Measurements from ENCODE around the gene LOXHD1.

The LOXHD1 gene

DNA sequence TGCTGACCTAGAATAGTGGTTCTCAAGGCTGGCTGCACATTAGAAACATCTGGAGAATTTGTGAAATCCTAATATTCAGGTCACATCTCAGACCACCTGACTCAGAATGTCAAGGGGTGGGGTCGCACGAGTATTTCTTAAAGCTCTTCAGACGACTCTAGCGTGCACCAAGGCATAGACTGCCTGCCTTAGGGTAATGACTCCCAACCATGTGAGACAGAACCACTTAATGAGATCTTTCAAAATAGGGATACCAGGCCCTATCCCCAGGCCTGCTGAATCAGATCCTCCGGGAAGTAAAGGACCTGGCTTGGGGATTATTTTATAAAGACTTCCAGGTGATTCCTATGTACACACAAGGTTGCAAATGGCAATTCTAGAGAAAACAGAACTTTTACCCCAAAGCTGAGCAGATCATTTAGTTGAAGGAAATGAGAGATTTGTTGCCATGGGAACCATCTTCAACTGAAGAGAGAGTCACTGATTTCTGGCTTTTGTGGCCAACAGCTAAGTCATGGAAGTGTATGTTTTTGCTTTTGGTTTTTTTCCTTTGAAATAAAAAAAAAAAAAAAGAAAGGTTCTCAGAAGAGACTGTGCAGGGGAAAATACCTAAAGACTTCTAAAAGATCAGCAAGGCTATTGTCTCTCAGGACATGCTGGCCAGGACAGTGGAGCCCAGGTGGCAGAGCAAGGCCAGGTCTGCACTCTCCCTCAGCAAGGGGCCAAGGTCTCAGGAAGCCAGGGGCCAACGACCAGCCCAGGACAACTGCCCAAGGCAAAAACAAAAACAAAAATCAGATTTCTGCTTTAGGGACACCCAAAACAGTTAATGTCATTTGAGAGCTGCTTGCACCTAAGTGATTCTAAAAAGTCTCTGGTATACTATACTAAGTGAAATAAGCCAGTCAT is 15.3 kb upstream of the LOXHD1 start:
- no peak for DNase-seq

GRCh38 chr18:46668694-46669093 is 11.7 kb upstream of the LOXHD1 start:
- DNase-seq: no peak

DNA sequence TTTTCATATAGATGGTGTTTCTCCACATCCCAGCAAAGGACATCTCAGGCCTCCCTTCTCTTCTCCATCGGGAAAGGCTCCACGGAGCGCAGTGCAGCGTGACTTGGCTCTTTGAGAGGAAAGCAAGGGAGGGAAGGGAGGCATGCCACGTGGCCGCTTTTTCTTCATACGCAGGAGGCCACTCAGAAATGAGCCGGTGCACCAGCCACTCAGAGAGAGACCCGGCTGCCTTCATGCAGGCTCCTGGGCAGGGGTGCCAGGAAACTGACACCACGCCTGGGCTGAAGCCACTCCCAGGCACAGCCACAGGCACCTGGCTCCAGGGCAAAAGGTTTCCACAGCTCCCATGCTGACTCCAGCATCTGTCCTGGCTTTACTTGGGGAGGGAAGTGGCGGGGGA is 11.1 kb upstream of the LOXHD1 start:
- DNase-seq: no peak

DNA sequence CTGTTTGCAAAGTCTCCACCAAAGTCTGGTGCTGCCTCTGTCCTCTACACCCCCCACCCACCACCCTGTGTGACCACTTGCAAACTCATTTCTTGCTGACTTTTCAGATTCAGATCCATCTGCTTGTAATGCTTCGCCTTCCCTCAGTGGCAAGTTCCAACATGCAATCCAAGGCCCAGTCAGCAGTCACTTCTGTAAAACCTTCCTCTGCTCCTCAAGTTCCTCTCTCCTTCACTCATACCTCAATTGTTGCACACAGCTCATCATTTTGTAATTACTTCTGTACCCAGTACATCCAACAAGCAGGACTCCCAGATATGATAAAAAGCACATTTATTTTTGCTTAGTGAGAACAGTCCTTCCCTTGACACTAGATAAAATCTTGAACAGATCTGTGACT is 6.5 kb upstream of the LOXHD1 start:
- DNase-seq: no peak

DNA sequence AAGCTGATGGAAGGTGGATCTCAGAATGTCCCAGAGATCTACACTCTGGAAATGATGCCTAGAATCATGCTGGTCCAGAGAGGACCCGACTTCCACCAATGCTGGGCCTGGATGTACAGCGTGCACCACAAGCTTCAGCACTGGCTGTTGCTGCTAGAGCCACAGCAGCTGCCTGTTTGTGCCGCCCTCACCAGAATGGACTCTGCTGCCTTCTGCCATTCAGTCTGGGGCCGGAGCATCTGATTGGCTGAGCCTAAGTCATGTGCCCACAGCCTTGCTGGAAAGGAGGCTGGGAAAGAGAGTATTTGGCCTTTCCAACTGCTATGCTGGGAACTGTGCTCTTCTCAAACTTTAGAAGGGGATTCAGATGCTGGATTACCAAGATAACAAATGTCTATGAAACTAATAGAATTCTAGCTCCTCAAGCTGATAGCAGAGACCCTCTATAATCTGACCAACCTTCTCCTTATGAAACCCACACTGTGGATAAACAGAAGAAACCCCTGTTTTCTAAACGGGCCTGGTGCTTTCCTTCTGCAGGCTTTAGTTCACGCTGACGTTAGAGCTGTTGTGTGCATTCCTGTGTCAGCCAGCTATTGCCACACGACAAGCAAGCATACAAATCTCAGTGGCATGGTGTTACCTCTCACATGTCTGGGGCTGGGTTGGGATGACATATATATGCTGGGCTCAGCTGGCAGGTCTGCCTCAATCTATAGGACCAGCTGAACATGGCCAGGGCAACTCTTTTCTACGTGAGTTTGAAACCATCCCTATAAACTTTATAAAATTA is 4.1 kb upstream of the LOXHD1 start:
- DNase-seq: no peak

- DNase-seq: no peak
Observed at GRCh38 chr18:46659484-46659883, 2.5 kb upstream of the LOXHD1 start.

DNA sequence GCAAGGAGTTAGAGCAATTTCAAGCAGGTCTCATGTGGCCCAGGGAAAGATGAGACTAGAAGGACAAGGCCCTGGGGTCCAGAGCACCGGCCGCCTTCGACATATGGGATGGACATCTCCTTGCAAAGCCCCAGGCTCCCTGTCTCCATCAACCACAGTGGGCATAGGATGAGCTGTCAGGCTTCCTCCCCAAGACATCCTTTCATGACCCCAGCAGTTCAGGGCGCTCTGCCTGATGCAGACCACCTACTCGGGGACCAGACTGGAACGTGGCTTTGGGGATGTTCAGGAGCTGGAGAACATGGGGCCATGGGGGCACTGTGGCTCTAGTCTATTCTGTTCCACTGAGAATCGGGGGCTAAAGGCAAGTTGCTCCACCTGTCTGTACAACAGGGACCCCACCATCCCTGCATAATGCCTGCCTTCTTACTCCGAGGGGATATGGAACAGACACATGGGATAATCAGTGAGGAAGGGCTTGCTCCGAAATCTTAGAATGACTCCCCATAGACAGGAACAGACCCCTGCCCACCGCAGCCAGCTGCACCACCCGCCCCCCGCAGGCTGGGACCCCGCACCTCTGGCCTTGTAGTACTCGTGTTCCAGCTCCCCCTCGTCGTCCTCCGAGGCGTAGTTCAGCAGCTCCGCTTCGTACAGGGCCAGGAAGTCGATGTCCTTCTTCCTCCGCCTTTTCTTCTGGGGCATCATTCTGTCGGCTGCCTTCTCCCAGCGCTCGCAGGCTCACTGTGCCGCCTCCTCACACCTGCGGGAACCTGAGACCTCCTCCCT is 500 bp downstream of the LOXHD1 start:
- DNase-seq: no peak

DNA sequence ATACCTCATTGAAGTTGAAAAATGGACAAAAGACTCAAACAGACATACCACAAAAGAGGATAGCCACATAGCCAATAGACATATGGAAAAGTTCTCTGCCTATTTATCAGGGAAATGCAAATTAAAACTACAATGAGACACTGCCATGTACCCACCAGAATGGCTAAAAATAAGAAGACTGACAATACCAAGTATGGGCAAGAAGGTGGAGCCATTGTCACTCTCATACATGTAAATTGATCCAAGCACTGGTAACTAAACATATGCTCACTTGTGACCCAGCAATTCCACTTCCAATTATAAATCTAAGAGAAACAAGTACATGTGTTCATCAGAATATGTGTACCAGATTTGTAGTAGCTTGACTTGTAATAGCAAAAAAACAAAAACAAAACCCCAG is 4.6 kb downstream of the LOXHD1 start:
- no peak for DNase-seq

- DNase-seq: no peak
Observed at GRCh38 chr18:46650681-46651080, 6.3 kb downstream of the LOXHD1 start.

GRCh38 chr18:46649071-46649862 is 7.8 kb downstream of the LOXHD1 start:
- DNase-seq: no peak

GRCh38 chr18:46646468-46646867 is 10.6 kb downstream of the LOXHD1 start:
- DNase-seq: no peak

DNA sequence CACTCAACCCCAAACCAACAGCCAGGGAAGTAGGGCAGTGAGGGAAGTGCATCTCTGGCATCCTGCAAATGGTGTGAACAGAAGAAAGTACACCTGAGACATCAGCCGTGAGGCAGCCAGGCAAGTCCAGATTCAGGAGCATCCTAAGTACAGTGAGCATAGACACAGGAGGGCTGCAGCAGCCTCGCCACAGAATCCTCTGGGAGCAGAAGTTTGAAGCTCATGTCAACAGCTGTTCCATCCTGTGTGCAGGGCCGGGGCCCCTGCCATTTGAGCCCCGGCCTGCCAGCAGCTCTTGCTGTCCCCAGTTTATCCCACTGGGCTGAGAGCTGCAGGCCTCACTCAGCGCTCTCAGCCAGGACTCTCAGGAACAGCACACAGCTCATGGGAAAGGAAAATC is 14.5 kb downstream of the LOXHD1 start:
- DNase-seq: no peak

DNA sequence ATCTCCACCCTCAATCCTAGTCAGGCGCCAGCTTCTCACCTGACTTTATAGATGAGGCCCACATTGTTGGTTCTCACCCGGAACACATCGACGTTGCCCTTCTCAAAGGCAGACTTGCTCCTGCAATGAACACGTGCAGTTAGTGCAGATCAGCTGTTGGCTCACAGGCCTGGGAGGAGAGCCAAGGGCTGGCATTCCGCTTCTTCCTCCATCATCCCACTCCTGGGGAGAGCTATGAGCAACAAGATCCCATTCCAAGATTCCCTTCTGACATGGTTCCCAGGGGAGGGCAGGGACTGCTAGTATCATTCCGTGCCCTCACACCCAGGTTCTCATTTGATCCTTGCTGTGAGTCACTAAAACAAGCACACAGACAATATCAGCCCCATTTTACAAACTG is 15.1 kb downstream of the LOXHD1 start:
- DNase-seq: no peak

GRCh38 chr18:46639386-46639785 is 17.6 kb downstream of the LOXHD1 start:
- DNase-seq: no peak

DNA sequence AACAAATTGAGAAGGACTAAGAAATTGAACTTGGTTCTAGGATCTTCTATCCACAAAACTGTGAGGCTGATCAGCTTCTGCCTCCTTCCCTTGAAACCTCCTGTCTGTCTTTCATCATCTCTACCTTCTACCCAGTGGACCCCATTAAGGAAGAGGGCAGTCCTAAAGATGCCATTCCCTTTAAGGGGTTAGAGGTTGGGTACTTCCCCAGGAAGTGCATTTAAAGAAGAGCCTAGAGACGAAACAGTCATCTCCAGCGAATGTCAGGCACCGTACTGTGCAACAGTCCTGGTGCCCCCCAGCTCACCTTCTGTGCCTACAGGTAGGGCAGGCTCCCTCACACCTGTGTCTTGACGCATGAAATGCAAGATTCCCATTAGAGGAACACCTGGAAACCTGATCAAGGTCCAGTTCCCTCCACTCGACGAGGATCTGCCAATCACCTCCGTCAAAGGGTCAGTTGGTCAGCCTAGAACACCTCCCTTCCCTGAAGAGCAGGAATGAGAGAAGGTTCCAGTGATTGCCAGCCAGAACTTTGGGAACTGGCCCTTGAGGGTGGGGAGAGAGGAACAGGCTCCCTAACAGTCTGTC is 20.9 kb downstream of the LOXHD1 start:
- DNase-seq: no peak

- no peak for DNase-seq
Observed at GRCh38 chr18:46632401-46633071, 24.5 kb downstream of the LOXHD1 start.

DNA sequence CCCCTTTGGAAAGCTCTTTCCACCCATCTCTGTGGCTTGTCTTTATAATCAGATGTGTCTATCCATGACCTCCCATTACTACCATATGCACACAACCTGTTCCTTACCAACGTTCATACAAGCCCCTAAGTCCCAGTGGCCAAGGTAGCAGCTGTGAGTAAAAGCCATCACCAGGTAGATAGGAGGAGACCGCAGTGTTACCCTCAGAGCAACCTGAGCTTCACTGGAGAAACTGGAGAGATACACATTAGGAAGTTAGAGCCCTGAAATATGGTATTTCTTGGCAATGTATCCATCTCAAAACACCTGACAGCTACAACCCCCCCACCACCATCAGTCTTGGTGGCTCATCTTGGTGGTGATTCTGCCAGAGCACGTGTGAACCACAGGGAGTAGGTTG is 26.0 kb downstream of the LOXHD1 start:
- no peak for DNase-seq

GRCh38 chr18:46630160-46630559 is 26.9 kb downstream of the LOXHD1 start:
- DNase-seq: no peak

GRCh38 chr18:46629361-46629760 is 27.7 kb downstream of the LOXHD1 start:
- DNase-seq: no peak

DNA sequence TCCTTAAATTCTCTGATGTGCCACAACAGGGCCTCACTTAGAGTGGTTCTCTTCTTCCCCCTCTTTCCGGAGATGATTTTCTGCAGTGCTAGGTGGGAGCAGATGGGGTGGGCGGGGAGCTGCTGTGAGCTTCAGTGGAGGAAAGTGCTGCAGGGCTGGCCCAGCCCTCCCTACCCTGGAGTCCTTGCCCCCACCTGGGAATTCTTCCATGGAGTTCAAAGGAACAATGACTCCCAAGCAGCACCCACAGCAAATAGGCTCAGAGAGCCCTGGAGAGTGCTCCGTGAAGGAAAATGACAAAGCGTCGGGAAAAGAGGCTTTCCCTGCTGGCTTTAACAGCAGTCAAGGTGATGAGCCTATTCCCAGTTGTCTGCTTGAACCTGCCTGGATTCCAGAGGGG is 28.8 kb downstream of the LOXHD1 start:
- DNase-seq: no peak

- DNase-seq: no peak
Observed at GRCh38 chr18:46627136-46627535, 29.9 kb downstream of the LOXHD1 start.

Measured in effector CD8-positive, alpha-beta T cell (primary cell).